Inflammatory macrophage treated with lipopolysaccharide for 4 hours (primary cell): ENCODE results near the gene OR6B3.
"Not testable (repeated sequence)": the region's sequence is repeated elsewhere in the genome, so short reads cannot be mapped to it uniquely, and the experiment has no call there.

Experiments
- DNase-seq: peaks from one replicate; pipeline ENCODE4 v3.0.0-alpha.2; 2020

OR6B3 gene

GRCh38 chr2:240053173-240054155, at the start of gene OR6B3:
TSS of gene OR6B3 (minus strand) at chr2:240053521.
- no peak for DNase-seq

- no peak for DNase-seq
Measured at GRCh38 chr2:240098349-240098748, 45.0 kb upstream of the OR6B3 start.

DNA sequence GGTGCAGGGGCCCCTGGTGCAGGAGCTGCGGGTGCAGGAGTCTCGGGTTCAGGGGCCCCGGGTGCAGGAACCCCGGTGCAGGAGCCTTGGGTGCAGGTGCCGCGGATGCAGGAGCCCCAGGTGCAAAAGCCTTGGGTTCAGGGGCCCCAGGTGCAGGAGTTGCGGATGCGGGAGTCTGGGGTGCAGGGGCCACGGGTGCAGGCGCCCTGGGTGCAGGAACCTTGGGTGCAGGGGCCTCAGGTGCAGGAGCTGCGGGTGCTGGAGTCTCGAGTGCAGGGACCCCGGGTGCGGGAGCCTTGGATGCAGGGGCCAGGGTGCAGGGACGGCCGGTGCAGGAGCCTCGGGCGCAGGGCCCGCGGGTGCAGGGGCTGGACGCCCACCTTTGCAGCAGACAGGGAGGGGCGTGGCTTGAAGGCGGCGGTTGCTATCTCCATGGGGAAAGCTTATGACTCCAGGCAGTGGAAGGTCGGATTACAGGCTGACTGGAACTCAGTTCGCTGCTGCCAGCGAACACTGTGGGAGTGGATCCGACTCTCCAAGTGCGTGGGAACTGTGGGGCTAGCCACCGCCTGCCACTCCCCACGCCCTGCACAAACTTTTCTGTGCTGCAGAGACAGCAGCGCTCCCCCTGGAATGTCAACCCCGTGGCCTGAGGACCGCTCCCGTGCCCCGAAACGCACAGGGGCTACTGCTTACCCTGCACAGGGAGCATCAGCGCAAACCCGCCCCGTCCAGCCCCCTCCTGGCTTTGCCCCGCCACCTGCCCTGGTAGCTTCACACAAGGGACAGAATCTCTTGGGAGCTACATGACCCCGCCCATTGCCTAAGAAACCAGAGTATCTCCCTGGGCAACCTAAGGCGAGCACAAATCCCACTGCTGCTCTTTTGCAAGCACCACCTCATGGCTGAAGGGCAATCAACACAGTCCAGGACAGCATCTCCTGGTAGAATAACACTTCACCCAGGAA, 42.5 kb upstream of the OR6B3 start:
- no peak for DNase-seq

DNA sequence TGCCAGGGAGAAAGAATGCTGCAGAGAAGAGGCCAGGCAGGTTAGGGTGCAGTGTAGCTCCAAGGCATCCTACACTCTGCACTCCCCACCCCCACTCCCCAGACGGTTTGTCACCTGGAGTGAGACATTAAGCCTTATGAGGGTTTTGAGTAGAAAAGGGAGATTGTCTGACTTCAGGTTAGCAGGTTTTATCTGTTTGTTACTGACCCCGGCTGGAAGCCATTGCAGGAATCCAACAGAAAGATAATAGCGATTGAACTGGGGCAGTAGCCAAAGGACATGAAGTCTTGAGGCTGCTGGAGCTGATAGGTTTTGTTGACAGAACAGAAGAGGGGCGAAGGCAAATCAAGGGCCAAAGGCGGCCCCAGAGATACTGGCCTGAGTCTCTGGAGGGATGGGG, 36.0 kb upstream of the OR6B3 start:
- DNase-seq = no peak

DNA sequence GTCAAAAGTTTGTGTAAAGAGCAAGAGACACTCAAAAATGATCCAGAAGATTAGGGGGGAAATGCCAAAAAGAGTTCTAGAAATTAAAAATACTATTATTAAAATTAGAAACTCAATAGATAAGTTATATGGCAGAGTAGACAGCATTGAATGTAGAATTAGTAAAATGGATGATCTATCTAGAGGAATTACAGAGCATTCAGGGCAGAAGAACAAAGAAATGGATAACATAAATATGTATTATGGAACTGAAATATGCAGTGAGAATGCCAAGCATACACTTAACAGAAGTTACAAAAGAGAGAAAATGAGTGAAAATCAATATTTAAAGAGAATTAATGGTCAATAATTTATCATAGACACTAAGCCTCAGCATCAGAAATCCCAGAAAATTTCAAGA, 33.2 kb upstream of the OR6B3 start:
- DNase-seq = no peak

GRCh38 chr2:240078631-240079030, 25.3 kb upstream of the OR6B3 start:
- no peak for DNase-seq

DNA sequence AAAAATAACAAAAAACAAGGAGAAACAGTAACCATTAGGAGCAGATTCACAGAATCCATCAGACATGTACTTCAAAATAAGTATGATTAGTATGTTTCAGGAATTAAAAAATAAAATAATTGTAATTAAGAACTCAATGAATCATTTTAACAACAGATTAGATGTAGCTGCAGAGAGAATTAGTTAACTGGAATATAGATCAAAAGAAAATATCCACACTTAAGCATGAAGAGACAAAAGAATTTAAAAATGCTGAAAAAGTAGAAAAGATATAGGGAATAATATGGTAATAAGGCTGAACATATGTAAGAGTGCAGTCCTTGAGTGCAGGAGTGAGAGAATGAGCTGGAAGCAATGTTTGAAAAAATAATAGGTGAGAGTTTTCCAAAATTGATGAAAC, 24.1 kb upstream of the OR6B3 start:
- DNase-seq = no peak

- DNase-seq = no peak
Measured at GRCh38 chr2:240074545-240074944, 21.2 kb upstream of the OR6B3 start.

DNA sequence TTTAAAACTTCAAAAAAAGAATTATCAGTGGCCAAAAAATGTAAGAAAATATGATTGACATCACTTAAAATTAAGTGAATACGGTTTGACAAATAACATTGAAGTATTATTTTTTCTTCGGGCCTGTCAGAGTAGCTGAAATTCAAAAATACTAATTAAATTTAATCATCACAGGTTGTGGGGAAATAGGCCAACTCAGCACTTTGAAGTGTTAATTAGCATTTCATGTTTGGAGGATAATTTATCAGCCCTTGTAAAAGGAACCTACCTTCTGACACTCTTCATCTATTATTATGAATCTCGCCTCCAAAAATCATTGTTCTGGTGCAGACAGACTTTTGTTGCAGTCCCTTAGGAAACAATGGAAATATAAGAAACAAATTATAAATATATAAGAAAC, 17.6 kb upstream of the OR6B3 start:
- DNase-seq = no peak

DNA sequence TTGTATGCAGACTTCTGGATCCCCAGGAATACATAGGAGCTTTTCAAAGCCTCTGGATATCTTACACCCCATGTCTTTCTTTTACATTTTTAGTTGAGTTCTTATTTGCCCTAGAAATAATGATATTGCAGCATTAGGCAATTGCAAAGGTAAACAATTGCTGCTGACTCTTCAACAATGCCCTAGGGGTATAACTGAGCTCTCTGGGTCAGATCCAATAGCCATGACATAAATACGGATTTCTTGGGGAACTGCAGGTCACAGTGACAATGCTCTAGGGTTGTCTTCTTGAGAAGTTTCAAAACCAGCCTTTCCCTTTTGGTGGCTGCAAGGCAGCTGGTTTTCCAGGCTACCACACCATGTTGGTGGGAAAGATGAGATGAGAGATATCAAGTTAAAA, 16.5 kb upstream of the OR6B3 start:
- no peak for DNase-seq

GRCh38 chr2:240068193-240068592, 14.9 kb upstream of the OR6B3 start:
- DNase-seq = no peak

DNA sequence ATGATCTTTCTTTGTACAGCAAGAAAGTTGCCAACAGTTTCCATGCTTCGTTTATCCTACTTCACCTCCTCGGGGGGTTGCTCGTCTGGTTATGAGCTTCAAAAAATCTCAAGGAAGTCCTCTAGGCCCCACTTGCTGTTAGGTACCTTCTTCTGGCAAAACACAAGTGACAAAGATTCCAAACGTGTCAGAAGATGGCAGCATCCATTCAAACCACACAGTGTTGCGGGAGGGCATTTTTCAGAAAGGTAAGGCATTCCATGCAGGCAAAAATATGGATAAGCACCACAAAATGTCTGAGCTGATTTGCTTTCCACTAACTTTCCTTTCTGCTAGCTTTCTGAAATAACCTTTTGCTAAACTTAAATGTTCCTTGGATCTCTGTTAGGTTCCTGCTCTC, 13.2 kb upstream of the OR6B3 start:
- DNase-seq = no peak

DNA sequence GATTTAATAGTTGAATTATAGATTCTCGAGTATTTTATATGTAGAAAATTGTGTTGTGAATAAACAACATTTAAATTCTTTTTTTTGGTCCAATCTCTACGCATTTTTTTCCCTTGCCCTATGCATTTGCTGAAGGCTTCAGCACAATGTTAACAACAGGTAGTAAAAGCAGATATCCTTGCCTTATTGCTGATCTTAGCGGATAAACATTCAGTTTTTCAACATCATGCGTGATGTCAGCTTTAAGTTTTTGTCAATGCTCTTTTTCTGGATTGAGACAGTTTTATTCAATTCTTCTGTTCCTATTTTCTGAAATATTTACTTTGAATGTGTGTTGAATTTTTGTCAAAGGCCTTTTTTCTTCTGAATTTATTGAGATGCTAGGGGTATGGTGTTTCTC, 11.6 kb upstream of the OR6B3 start:
- DNase-seq = no peak

DNA sequence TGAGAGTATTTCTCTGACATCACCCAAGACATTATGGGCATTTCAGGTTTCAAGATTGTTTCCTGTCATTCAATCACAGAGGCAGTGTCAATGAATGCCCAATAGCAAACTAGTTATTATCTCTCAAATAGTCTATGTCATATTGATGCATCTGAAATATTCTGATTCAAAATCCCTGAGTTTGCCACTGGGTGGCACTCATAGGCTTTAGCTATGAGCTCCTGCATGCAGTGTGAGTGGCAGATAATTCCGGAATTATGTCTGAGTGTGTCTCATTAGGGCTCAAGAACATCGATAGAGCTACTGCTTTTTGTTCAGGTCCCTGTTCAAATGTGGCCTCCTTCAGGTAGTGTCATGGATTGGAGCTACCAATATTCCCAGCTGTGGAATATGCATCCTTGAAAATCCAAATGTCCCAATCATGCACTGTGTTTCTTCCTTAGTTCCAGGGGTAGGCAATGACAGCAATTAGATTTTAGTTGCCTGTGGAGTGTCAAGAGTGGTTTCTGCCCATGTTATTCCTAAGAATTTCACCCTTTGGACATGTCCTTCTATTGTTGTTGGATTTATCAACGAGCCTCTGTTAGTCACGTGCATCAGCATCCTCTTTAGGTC, 7.8 kb upstream of the OR6B3 start:
- peak; percentile 53 for DNase-seq

- DNase-seq = no peak
Measured at GRCh38 chr2:240056678-240057077, 3.4 kb upstream of the OR6B3 start.

- no peak for DNase-seq
Measured at GRCh38 chr2:240055177-240055917, 2.0 kb upstream of the OR6B3 start.

- DNase-seq = no peak
Measured at GRCh38 chr2:240052524-240052923, 797 bp downstream of the OR6B3 start.

GRCh38 chr2:240051697-240052096, 1.6 kb downstream of the OR6B3 start:
- DNase-seq = no peak

- DNase-seq = no peak
Measured at GRCh38 chr2:240050278-240050677, 3.0 kb downstream of the OR6B3 start.

GRCh38 chr2:240048237-240048636, 5.1 kb downstream of the OR6B3 start:
- DNase-seq = no peak

DNA sequence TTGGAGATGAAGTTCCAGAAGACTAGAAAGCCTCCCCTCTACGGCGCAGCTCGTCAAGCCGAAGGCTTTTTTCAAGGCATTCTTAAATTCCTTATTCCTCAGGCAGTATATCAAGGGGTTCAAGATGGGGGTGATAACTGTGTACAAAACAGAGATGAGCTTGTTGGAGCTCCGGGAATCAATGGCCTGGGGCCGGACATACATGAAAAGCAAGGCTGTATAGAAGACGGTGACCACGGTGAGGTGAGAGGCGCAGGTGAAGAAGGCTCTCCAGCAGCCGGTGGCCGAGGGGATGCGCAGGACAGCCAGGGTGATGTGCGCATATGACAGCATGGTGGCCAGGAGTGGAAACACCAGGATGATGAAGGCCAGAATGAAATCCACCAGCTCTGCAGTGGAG, 8.2 kb downstream of the OR6B3 start:
- no peak for DNase-seq

DNA sequence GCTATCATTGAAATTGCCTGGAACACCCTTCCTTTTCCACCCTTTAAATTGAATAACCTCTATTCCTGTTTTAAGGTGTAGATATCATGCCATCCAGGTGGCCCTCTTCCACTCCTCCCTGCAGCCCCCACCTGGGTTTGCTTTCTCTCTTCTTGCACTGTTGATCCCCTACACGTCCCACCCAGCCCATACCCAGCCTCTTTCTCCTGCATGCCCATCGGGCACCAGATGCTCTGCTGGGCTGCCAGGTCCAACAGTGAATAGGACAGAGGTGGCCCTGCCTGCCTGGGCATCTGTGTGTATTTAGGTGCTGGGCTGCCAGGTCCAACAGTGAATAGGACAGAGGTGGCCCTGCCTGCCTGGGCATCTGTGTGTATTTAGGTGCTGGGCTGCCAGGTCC, 9.2 kb downstream of the OR6B3 start:
- DNase-seq = not testable (repeated sequence)
